ENCODE results near the gene ERC1.
"Not testable (repeated sequence)": the region's sequence is repeated elsewhere in the genome, so short reads cannot be mapped to it uniquely, and the experiment has no call there.

Gene ERC1

GRCh38 chr12:981176-981828 lies 9.7 kb upstream of the ERC1 start:
- in situ Hi-C loops (cut with MboI; ENCODE audit: low sequenced_read_pairs) = no loop called here

- in situ Hi-C loops (cut with MboI; ENCODE audit: low sequenced_read_pairs) = no loop called here
Observed at GRCh38 chr12:981961-982360, 9.1 kb upstream of the ERC1 start.

GRCh38 chr12:988646-989045 lies 2.4 kb upstream of the ERC1 start:
- in situ Hi-C loops (cut with MboI; ENCODE audit: low sequenced_read_pairs) = no loop called here

GRCh38 chr12:989051-989450 lies 2.0 kb upstream of the ERC1 start:
- in situ Hi-C loops (cut with MboI; ENCODE audit: low sequenced_read_pairs) = no loop called here

- in situ Hi-C loops (cut with MboI; ENCODE audit: low sequenced_read_pairs) = no loop called here
Observed at GRCh38 chr12:989751-990660, 1.0 kb upstream of the ERC1 start.

GRCh38 chr12:991350-992333 lies 619 bp downstream of the ERC1 start:
- in situ Hi-C loops (cut with MboI; ENCODE audit: low sequenced_read_pairs) = no loop called here

GRCh38 chr12:992647-993046 lies 1.6 kb downstream of the ERC1 start:
- in situ Hi-C loops (cut with MboI; ENCODE audit: low sequenced_read_pairs) = no loop called here

- in situ Hi-C loops (cut with MboI; ENCODE audit: low sequenced_read_pairs) = no loop called here
Observed at GRCh38 chr12:996881-997280, 5.9 kb downstream of the ERC1 start.

- in situ Hi-C loops (cut with MboI; ENCODE audit: low sequenced_read_pairs) = no loop called here
Observed at GRCh38 chr12:997505-997904, 6.5 kb downstream of the ERC1 start.

- in situ Hi-C loops (cut with MboI; ENCODE audit: low sequenced_read_pairs) = no loop called here
Observed at GRCh38 chr12:998020-998874, 7.2 kb downstream of the ERC1 start.

GRCh38 chr12:999736-1000135 lies 8.7 kb downstream of the ERC1 start:
- in situ Hi-C loops (cut with MboI; ENCODE audit: low sequenced_read_pairs) = not testable (repeated sequence)

- in situ Hi-C loops (cut with MboI; ENCODE audit: low sequenced_read_pairs) = no loop called here
Observed at GRCh38 chr12:1001507-1001906, 10.5 kb downstream of the ERC1 start.

- in situ Hi-C loops (cut with MboI; ENCODE audit: low sequenced_read_pairs) = no loop called here
Observed at GRCh38 chr12:1003600-1004271, 12.7 kb downstream of the ERC1 start.

- in situ Hi-C loops (cut with MboI; ENCODE audit: low sequenced_read_pairs) = no loop called here
Observed at GRCh38 chr12:1006255-1006654, 15.2 kb downstream of the ERC1 start.

- in situ Hi-C loops (cut with MboI; ENCODE audit: low sequenced_read_pairs) = no loop called here
Observed at GRCh38 chr12:1007276-1007675, 16.3 kb downstream of the ERC1 start.

GRCh38 chr12:1007994-1008393 lies 17.0 kb downstream of the ERC1 start:
- in situ Hi-C loops (cut with MboI; ENCODE audit: low sequenced_read_pairs) = no loop called here

- in situ Hi-C loops (cut with MboI; ENCODE audit: low sequenced_read_pairs) = no loop called here
Observed at GRCh38 chr12:1011091-1011490, 20.1 kb downstream of the ERC1 start.

GRCh38 chr12:1013618-1014489 lies 22.8 kb downstream of the ERC1 start:
- in situ Hi-C loops (cut with MboI; ENCODE audit: low sequenced_read_pairs) = no loop called here

- in situ Hi-C loops (cut with MboI; ENCODE audit: low sequenced_read_pairs) = no loop called here
Observed at GRCh38 chr12:1019283-1019682, 28.3 kb downstream of the ERC1 start.
